ENCODE data around the gene SPECC1. TPM values are rescaled to one million over a fixed set of nuclear protein-coding genes. Genes with fewer than 3 reads are reported as not detected.
"Not testable (repeated sequence)": the region's sequence is repeated elsewhere in the genome, so short reads cannot be mapped to it uniquely, and the experiment has no call there.

SPECC1 gene
- total RNA-seq, 1 donor from 2014 or later, result 26.9 TPM

DNA sequence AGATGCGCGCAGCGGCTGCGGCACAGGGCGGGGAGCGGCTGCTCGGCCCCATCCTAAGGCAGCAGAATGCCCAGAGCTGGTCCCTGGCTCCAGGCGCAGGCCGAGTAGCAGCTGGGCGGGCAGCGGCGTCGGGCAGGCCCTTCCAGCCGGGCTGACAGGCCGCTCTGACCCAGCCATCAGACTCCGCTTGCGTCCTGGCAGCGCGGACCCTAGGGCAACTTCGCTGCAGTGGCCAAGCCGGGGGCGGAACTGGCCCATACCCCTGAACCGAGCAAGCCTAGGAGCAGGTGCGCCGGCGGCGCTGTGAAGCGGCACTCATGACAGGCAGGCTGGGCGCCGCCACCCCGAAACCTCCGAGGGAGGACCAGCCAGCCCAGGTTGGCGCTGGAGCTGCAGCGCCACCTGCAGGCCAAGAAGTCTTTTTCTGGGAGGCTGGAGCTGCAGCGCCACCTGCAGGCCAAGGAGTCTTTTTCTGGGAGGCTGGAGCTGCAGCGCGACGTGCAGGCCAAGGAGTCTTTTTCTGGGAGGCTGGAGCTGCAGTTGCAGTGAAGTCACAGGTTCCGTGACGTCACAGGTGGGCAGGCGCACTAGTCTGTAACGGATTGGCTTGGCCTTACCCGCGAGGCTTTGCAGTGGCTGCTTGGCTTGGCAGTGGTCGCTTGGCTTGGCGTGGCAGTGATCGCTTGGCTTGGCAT lies 311.5 kb downstream of the SPECC1 start:
- peak; percentile 91 to 94 for ATAC-seq

DNA sequence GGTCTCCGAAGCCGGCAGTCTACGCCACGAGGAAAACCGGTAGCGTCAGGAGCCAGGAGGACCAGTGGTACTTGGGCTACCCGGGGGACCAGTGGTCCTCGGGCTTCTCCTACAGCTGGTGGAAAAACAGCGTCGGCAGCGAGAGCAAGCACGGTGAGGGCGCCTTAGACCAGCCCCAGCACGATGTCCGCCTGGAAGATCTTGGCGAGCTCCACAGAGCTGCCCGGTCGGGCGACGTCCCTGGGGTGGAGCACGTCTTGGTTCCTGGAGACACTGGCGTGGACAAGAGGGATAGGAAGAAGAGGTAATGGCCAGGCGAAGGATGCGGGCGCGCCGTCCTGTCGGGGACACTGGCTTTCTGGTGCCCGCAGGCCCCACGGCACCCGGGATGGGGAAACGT lies 312.2 kb downstream of the SPECC1 start:
- H3K36me3 ChIP-seq; intact Hi-C loops (cut with DNase I); H3K27me3 ChIP-seq (ENCODE audit: low read depth); H3K4me1 ChIP-seq; H3K27ac ChIP-seq; DNase-seq; H3K4me3 ChIP-seq; H3K9me3 ChIP-seq: not testable (repeated sequence)
- peak in 1 of 2 donors; percentile 10 for ATAC-seq

More for the DNA sequence above, 311.5 kb downstream of the SPECC1 start:
- TF ChIP-seq, protein P1, sequence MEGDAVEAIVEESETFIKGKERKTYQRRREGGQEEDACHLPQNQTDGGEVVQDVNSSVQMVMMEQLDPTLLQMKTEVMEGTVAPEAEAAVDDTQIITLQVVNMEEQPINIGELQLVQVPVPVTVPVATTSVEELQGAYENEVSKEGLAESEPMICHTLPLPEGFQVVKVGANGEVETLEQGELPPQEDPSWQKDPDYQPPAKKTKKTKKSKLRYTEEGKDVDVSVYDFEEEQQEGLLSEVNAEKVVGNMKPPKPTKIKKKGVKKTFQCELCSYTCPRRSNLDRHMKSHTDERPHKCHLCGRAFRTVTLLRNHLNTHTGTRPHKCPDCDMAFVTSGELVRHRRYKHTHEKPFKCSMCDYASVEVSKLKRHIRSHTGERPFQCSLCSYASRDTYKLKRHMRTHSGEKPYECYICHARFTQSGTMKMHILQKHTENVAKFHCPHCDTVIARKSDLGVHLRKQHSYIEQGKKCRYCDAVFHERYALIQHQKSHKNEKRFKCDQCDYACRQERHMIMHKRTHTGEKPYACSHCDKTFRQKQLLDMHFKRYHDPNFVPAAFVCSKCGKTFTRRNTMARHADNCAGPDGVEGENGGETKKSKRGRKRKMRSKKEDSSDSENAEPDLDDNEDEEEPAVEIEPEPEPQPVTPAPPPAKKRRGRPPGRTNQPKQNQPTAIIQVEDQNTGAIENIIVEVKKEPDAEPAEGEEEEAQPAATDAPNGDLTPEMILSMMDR (IDR thresholded peaks at IDR 0.05), result peak; percentile 95
- H3K4me3 ChIP-seq, result peak overlapping the region; percentile 52
- H3K36me3 ChIP-seq; H3K27ac ChIP-seq; H3K4me1 ChIP-seq; intact Hi-C loops (cut with DNase I); H3K9me3 ChIP-seq; H3K27me3 ChIP-seq (ENCODE audit: low read depth): not testable (repeated sequence)
- peak; percentile 79 for DNase-seq

DNA sequence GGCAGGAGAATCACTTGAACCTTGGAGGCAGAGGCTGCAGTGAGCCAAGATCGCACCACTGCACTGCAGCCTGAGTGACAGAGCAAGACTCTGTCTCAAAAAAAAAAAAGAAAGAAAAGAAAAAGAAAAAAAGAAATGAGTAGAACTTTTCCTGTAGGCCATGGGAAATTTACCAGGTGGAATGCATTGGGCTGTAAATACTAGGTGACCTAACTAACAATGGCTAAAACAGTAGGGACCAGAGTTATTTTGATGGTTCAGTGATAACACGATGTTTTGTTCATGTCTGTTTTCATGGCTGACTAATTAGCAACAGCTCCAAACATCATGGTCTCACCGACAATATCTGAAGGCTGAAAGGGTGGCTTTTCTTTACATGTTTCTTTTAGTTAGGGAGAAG lies 318.6 kb downstream of the SPECC1 start:
- H3K27ac ChIP-seq; H3K4me3 ChIP-seq; DNase-seq; H3K36me3 ChIP-seq; ATAC-seq; intact Hi-C loops (cut with DNase I); H3K9me3 ChIP-seq; H3K27me3 ChIP-seq (ENCODE audit: low read depth); H3K4me1 ChIP-seq: not testable (repeated sequence)

DNA sequence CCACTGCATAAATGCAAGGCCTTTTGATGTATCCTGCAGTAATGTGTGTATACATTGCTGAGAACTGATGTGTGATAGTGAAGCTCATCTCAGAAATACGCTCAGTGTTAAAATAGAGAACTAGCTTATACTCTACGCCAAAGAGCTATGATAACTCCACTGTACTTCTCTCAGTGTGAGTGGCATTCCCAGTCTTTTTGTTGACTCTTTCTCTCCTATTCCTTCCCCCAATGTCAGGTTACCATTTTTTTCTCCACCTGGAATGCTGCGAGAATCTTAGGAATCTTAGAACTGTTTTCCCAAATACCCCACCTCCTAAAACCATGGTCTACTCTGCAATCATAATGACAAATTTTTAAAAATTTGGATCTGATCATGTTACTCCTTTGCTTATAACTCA lies 342.2 kb downstream of the SPECC1 start:
- H3K36me3 ChIP-seq; H3K4me1 ChIP-seq; H3K27ac ChIP-seq; ATAC-seq; H3K4me3 ChIP-seq; intact Hi-C loops (cut with DNase I); H3K27me3 ChIP-seq (ENCODE audit: low read depth); H3K9me3 ChIP-seq; DNase-seq: not testable (repeated sequence)

DNA sequence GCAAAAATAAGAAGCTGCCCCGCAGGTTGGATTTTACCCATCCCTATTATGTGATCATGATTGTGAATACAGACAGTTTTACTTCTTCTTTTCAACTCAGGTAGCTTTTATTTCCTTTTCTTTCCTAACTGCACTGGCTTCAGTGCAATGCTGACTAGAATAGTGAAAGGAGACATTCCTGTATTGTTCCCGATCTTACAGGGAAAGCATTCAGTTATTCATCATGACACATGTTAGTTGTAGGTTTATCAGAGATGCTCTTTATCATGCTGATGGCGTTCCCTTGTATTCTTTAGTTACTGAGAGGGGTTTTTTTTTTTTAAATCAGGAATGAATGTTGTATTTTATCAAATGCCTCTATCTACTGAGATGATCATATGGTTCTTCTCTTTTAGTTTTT lies 343.4 kb downstream of the SPECC1 start:
- H3K27ac ChIP-seq; H3K4me3 ChIP-seq; H3K4me1 ChIP-seq; ATAC-seq; H3K36me3 ChIP-seq; H3K27me3 ChIP-seq (ENCODE audit: low read depth); intact Hi-C loops (cut with DNase I); H3K9me3 ChIP-seq; DNase-seq: not testable (repeated sequence)

DNA sequence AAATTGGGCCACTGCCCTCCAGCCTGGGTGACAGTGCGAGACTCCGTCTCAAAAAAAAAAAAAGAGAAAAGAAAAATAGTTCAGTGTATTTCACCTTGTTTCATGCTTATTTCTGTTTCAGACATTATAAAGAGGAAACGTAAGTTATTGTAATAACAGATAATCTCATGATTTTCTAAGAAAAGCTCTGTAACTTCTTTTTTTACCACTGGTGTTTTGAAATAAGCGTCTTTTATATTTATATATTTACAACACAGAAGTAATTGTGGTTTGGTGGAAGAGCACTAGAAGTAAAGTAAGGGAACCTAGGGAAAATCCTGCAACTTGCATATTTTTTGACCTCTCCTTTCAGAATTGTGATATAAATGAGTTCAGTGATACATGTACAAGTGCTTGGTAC lies 354.7 kb downstream of the SPECC1 start:
- H3K36me3 ChIP-seq; H3K4me1 ChIP-seq; H3K9me3 ChIP-seq; ATAC-seq; H3K27ac ChIP-seq; H3K4me3 ChIP-seq; intact Hi-C loops (cut with DNase I); H3K27me3 ChIP-seq (ENCODE audit: low read depth): not testable (repeated sequence)
- peak; percentile 35 for DNase-seq

Other genes starting within 250 kb of the SPECC1 start
- gene ULK2, start 141.4 kb upstream of the SPECC1 start, total RNA-seq, result 20.1 TPM
- 38.1 TPM for gene AKAP10, start 31.5 kb upstream of the SPECC1 start, total RNA-seq

All from lower lobe of right lung (tissue), 2 donors.